ENCODE measurements around the gene CORO2B. TPM values are rescaled to one million over a fixed set of nuclear protein-coding genes. Genes with fewer than 3 reads are reported as not detected.
A peak's percentile ranks its signal among the peaks of the same experiment; 100 is the strongest.

Gene CORO2B
- total and polyA plus RNA-seq, 2 experiments from 2014 or later = 2.9 to 3.0 TPM

DNA sequence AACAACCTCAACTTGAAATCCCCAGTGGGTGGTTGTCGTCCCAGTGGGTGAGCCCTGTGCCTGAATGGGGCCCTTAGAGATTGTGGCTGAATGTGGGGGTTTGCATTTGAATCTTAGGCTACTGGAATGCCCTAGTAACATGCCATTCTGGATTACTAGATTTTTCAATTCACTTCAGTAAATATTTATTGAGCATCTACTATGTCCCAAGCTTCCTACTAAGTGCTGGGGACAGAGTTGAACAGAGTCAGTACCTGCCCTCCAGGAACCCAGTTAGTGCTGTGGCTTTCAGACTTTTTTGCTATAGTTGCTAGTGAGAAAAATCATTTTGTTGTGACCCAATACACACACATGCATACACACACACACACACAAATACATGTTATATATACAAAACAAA lies 39.0 kb downstream of the CORO2B start:
- TF ChIP-seq CTCF (IDR thresholded peaks at IDR 0.05; ENCODE audit: low read depth, low read length) = no peak
- Histone ChIP-seq H3K4me1 (ENCODE audit: low read depth) (peaks cover 17% of the 10 kb centered on the region), H3K4me3 (no peak overlapping the region), H3K36me3 (no peaks in the 10 kb centered on the region), H3K9me3 (ENCODE audit: low read depth) (no peaks in the 10 kb centered on the region), H3K27ac (no peak overlapping the region), H3K27me3 (no peaks in the 10 kb centered on the region)
- no peak for DNase-seq (ENCODE audit: low read depth in 1 of 2, low spot score in 1 of 2)

DNA sequence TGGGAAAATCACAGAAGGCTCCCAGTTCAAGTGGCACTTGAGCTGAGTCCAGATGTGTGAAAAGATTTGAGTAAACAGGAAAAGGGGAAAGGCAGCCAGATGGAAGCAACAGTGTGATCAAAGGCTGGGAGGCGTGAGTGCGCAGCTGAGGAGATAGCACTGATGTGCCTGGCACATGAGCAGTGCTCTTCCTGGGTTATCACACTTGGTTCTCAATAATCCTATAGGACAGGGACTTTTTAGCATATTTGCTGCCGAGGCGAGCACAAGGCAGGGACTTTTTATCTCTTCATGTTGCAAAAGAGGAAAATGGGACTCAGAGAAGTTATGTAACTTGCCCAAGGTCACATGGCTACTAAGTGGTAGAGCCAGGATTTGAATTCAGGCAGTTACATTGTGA lies 39.6 kb downstream of the CORO2B start:
- no peaks in the 10 kb centered on the region for H3K36me3 ChIP-seq
- no peak for TF ChIP-seq CTCF (IDR thresholded peaks at IDR 0.05; ENCODE audit: low read depth, low read length)
- peak in 1 of 2 donors; percentile 68 for DNase-seq (ENCODE audit: low read depth in 1 of 2, low spot score in 1 of 2)
- H3K9me3 ChIP-seq (ENCODE audit: low read depth) = no peaks in the 10 kb centered on the region
- peaks cover 17% of the 10 kb centered on the region for H3K4me1 ChIP-seq (ENCODE audit: low read depth)
- no peak overlapping the region for H3K4me3 ChIP-seq
- no peak overlapping the region for H3K27ac ChIP-seq
- H3K27me3 ChIP-seq = no peaks in the 10 kb centered on the region

- TF ChIP-seq CTCF (IDR thresholded peaks at IDR 0.05; ENCODE audit: low read depth, low read length) = no peak
- H3K27ac ChIP-seq = no peak overlapping the region
- H3K4me1 ChIP-seq (ENCODE audit: low read depth) = peaks cover 17% of the 10 kb centered on the region
- H3K9me3 ChIP-seq (ENCODE audit: low read depth) = no peaks in the 10 kb centered on the region
- DNase-seq (ENCODE audit: low read depth in 1 of 2, low spot score in 1 of 2) = peak in 1 of 2 donors; percentile 67
- no peak overlapping the region for H3K4me3 ChIP-seq
- H3K27me3 ChIP-seq = no peaks in the 10 kb centered on the region
- H3K36me3 ChIP-seq = no peaks in the 10 kb centered on the region
These were observed 40.3 kb downstream of the CORO2B start for GRCh38 chr15:68618908-68619698.

GRCh38 chr15:68620721-68621527 lies 42.1 kb downstream of the CORO2B start:
- peaks cover 6% of the 10 kb centered on the region for H3K4me1 ChIP-seq (ENCODE audit: low read depth)
- H3K4me3 ChIP-seq = no peak overlapping the region
- H3K9me3 ChIP-seq (ENCODE audit: low read depth) = no peaks in the 10 kb centered on the region
- H3K36me3 ChIP-seq = no peaks in the 10 kb centered on the region
- no peak for TF ChIP-seq CTCF (IDR thresholded peaks at IDR 0.05; ENCODE audit: low read depth, low read length)
- peak; percentile 21 to 99 for DNase-seq (ENCODE audit: low read depth in 1 of 2, low spot score in 1 of 2)
- H3K27me3 ChIP-seq = no peaks in the 10 kb centered on the region
- no peak overlapping the region for H3K27ac ChIP-seq

GRCh38 chr15:68621535-68621934 lies 42.7 kb downstream of the CORO2B start:
- no peak for TF ChIP-seq CTCF (IDR thresholded peaks at IDR 0.05; ENCODE audit: low read depth, low read length)
- no peak overlapping the region for H3K27ac ChIP-seq
- H3K27me3 ChIP-seq = no peaks in the 10 kb centered on the region
- no peak overlapping the region for H3K4me3 ChIP-seq
- DNase-seq (ENCODE audit: low read depth in 1 of 2, low spot score in 1 of 2) = no peak
- H3K9me3 ChIP-seq (ENCODE audit: low read depth) = no peaks in the 10 kb centered on the region
- no peaks in the 10 kb centered on the region for H3K36me3 ChIP-seq
- peaks cover 6% of the 10 kb centered on the region for H3K4me1 ChIP-seq (ENCODE audit: low read depth)

Measured in cardiac muscle cell (in vitro differentiated cells and primary cell).